ENCODE results near the gene PYHIN1.
"Not testable (repeated sequence)": the region's sequence is repeated elsewhere in the genome, so short reads cannot be mapped to it uniquely, and the experiment has no call there.

PYHIN1 gene

GRCh38 chr1:158983235-158983634 lies 51.9 kb downstream of the PYHIN1 start:
- DNase-seq = no peak

- DNase-seq = no peak
These were observed 53.0 kb downstream of the PYHIN1 start for GRCh38 chr1:158984386-158984785.

GRCh38 chr1:158989424-158989823 lies 58.1 kb downstream of the PYHIN1 start:
- DNase-seq = no peak

DNA sequence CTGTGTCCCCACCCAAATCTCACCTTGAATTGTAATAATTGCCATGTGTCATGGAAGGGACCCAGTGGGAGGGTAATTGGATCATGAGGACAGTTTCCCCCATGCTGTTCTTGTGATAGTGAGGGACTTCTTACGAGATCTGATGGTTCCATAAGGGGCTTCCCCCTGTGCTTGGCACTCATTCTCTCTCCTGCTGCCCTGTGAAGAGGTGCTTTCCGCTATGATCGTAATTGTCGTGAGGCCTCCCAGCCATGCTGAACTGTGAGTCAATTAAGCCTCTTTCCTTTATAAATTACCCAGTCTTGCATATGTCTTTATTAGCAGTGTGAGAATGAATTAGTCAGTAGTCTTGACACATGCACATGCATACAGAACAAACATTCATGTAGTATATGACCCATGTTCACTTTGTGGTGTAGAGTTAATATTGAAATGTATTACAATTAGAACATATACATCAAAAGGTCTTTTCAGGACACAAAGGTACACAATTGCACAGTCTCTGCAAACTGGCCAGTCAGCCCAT lies 61.5 kb downstream of the PYHIN1 start:
- no peak for DNase-seq

GRCh38 chr1:158996998-158997397 lies 65.6 kb downstream of the PYHIN1 start:
- DNase-seq = no peak

DNA sequence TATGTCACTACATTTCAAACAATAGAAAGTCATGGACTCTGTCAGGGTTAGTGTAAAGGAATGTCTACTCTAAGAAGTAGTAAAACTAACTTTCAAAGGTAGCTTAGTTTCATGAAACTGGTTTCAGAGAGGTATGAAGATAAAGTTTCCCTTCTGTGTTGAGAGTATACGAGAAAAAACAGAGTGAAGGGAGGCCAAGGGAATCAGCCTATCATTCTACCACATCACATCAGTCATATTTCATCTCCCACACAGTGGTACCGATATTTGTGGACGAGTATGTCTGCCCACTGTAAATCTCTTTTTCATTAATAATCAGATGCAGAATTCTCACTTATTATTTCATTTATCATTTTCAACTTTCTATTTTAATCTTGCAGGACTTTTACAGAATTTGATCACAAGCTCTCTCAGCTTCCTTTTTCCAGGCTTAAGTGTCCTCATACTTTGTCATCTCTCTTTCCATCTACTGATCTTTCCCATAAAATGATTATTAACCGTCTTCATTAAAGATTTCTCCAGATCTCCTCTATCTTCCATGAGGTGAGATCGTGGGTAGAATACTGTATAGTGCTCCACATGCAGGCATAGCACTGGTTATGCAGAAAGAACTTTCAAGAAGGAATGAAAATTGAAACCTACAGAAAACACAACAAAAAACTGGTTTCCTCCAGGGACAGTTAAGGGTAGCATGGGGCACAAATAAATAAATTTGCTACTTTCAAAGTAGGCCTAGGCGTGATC lies 66.9 kb downstream of the PYHIN1 start:
- no peak for DNase-seq

- peak; percentile 62 for DNase-seq
These were observed 67.4 kb downstream of the PYHIN1 start for GRCh38 chr1:158998781-158999161.

- DNase-seq = peak; percentile 98
These were observed 68.1 kb downstream of the PYHIN1 start for GRCh38 chr1:158999316-159000069.

GRCh38 chr1:159000070-159000409 lies 68.7 kb downstream of the PYHIN1 start:
- DNase-seq = no peak

DNA sequence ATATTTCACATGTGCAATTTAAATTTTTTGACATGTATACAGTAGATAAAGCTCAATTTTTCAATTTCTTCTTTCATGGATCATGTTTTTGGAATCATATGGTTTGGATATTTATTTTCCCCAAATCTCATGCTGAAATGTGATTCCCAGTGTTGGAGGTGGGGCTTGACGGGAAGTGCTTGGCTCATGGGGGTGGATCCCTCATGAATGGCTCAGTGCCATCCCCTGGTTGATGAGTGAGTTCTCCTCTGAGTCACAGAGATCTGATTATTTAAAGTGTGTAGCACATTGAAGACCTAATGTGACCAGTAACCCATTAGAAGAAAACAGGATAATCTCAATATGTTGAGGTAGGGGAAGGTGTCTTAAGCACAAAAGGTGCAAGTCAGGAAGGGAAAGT lies 69.3 kb downstream of the PYHIN1 start:
- peak; percentile 95 for DNase-seq

DNA sequence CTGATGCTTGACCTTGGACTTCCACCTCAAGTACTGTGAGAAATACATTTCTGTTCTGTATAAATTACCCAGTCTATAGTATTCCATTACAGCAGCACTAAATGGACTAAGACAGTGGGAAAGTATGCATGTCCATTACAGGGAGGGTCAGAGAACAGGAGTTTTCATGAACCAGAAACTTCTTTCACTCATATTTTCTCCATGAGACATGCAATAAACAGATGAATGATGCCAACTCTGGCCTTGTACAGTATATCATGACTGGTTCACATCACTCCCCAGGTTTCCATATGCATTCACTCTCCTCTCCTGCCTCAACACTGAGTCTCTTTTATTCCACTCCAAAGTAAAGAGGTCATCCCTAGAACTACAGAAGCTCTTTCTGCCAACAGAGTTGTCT lies 73.8 kb downstream of the PYHIN1 start:
- DNase-seq = no peak

DNA sequence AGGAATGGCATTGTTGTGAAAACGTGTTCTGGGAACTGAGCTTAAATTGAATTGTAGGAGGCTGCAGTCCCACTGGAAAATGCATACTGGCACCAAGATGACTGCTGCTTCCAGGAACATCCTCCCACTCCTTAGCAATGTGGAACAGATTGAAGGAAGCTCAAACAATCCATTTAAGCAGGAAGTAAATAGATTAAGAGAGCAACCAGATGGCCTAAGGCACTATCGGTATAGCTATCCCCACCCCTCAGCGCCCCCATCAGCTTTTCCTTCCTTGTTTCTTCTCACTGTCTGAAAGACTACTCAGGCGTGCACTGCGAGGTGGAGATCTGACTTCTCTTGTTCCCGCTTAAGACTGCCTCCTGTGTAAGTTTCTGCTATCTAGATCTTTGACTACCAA lies 74.3 kb downstream of the PYHIN1 start:
- DNase-seq = no peak

DNA sequence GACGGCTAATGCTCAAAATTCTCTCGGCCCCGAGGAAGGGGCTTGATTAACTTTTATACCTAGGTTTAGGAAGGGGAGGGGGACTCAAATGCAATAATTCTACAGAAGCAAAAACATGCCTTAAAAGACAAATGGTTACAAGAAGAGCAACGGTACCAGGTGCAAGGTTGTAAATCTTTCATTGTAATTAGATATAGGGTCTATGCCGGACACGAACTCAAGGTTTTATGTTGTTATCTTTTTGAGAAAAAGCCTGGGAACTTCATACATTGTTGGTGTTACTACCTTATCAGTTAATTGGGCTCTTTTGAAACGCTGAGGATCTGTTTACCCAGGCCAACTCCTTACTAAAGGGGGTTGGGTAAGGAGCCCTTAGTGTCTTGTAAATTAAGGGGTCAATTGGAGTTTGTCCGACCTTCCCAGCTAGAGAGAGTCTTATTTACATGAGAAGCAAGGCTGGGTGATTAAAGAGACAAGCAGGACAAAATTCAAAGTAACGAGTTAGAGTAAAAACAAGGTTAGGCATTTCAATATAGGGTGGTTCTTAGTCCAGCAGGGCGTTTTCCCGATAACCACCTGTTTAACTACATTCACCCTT lies 75.0 kb downstream of the PYHIN1 start:
- DNase-seq = not testable (repeated sequence)

- DNase-seq = no peak
These were observed 76.4 kb downstream of the PYHIN1 start for GRCh38 chr1:159007726-159008125.

DNA sequence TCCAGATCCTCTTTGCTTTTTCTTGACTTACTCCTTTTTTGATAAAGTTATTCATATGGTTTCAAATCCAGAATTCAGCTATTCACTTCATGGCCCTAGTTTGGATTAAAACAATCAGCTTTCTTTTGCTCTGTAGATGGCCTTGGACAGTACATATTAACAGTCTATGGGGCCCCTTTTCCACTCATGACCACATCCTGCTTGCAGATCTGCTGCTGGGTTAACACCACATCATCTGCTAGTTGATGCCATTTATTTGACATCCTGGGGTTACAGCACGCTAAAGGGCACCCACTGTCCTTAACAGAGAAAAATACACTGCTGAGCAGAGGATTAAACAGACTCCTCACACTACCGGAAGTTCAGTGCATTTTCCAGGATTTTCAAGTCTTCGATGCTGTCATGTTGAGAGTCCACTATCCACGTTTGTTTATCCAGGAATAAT lies 77.4 kb downstream of the PYHIN1 start:
- DNase-seq = no peak

DNA sequence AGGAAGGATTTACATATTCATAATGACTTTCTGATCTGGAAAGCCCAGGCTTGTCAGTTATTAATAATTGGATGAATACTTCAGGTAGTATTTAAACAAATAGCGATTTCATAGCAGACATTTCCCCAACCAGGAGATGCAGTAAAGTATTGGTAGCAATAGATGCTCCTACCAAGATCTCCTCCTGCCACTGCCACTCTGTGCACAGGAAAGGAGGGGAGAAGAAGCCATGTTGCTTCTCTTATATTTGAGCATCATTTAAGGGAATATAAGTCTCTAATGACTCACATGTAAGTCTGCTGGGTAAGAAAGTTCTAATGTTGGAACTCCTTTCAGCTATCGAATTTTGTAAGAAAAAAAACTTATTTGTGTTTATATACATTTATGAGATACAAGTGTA lies 77.9 kb downstream of the PYHIN1 start:
- no peak for DNase-seq

DNA sequence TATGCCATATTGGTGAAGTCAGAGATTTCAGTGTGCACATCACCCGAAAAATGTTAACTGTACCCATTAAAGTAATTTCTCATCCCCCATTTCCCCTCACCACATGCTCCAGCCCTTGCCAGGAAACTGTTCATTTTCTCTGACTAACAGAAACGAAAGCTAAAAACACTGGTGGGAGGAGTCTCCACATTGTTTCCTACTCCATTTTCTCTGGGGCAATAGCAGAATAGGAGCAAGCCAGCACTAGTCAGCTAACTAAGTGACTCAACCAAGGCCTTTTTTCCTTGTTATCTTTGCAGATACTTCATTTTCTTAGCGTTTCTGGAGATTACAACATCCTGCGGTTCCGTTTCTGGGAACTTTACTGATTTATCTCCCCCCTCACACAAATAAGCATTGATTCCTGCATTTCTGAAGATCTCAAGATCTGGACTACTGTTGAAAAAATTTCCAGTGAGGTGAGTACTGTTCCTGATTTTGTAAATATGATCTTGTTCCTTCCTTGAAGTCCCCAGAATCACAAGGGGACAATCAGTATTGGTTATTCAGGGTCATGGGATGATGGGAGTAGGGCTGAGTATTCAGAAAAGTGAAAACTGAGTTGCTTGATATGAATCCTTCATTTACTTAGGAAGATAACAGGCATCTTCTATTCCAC lies 78.5 kb downstream of the PYHIN1 start, which contains the start of gene IFI16:
Gene IFI16, plus strand, starts transcription at position 204 of the 658 bp plus-strand sequence. CDS start 4,774 bp downstream, outside the sequence.
- DNase-seq = peak; percentile 96

DNA sequence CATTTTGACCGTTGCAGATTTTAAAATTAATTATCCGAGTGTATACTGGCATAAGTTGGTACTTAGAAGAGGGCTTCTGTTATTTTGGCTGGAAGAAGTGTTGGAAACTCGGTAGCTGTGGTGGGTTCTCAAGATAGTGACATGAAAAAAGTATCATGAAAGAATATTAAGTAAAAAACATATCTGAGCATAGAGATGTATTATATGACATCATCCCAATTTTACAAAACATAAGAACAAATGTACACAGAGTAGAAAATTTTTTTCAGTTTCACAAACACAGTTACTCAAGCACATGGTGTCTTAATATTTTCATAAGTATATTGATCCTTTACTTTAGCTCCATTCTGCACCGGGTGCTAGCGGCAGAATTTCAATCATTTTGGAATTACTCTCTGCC lies 79.0 kb downstream of the PYHIN1 start:
- no peak for DNase-seq

- not testable (repeated sequence) for DNase-seq
These were observed 79.6 kb downstream of the PYHIN1 start for GRCh38 chr1:159011001-159011400.

GRCh38 chr1:159011751-159012150 lies 80.4 kb downstream of the PYHIN1 start:
- no peak for DNase-seq

DNA sequence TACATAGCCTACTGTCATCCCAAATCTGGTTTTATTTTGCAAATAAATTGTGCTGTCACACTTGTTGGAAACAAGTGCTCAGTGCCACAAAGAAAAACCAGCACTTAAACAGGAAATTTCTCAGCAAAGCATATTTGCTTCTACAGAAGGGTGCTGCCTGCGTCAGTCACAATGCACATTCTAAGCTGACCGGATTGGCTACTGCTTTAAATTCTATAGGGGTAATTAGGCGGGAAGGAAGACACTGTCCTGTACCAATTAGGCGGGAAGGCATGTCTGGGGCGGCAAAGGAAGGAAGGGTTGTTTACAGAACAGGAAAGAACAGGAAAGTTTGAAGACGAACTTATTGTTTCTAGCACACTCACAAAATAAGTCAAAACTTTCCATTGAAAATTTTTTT lies 81.1 kb downstream of the PYHIN1 start:
- DNase-seq = no peak

- DNase-seq = no peak
These were observed 82.7 kb downstream of the PYHIN1 start for GRCh38 chr1:159014003-159014571.

- DNase-seq = no peak
These were observed 83.5 kb downstream of the PYHIN1 start for GRCh38 chr1:159014851-159015250.
